PFSK-1 (cell line): ENCODE results near the gene HMGN4.

Source experiments
- FOXP2 ChIP-seq: optimal IDR thresholded peaks from 2 replicates; pipeline ENCODE3; 2011; ENCODE audit warnings: borderline replicate concordance, control low read depth, inconsistent platforms; ENCODE audit not compliant: insufficient read depth; ENCODE audit errors: extremely low read length, extremely low read depth
- TAF1 ChIP-seq: IDR thresholded peaks from 2 replicates; pipeline ENCODE4 v1.6.1; 2012; ENCODE audit warnings: low read length, control low read depth, borderline replicate concordance; ENCODE audit not compliant: insufficient read depth

- TF ChIP-seq FOXP2 (no peak), TAF1 (no peak)
Observed at GRCh38 chr6:26588965-26589364, 50.8 kb downstream of the HMGN4 start.
